ENCODE results near the gene C18orf54.
A peak's percentile ranks its signal among the peaks of the same experiment; 100 is the strongest.
"Not testable (repeated sequence)": the region's sequence is repeated elsewhere in the genome, so short reads cannot be mapped to it uniquely, and the experiment has no call there.

C18orf54 gene

GRCh38 chr18:54357660-54358494 lies at the start of gene C18orf54, which contains the start of gene STARD6:
TSS of gene C18orf54 (plus strand) at chr18:54357906. CDS start at chr18:54360573, 2,667 bp downstream.
TSS of gene STARD6 (minus strand) at chr18:54357858. CDS start at chr18:54354573, 3,285 bp downstream.
- Histone ChIP-seq H3K4me3 (peak within 1 kb of the TSS; percentile 55 to 87 (median 72)), H3K27ac (peak within 1 kb of the TSS in 20 of 21 experiments; percentile 2 to 84 (median 64))

DNA sequence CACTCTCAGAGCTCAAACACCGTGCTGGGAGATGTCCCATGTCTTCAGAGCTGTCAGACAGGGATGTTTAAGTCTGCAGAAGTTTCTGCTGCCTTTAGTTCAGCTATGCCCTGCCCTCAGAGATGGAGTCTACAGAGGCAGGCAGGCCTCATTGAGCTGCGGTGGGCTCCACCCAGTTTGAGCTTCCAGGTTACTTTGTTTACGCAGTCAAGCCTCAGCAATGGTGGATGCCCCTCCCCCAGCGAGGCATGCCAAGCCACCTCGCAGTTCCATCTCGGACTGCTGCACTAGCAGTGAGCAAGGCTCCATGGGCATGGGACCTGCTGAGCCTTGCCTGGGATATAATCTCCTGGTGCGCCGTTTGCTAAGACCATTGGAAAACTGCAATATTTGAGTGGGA lies 48.1 kb upstream of the C18orf54 start:
- not testable (repeated sequence) for H3K4me3 ChIP-seq, H3K27ac ChIP-seq

GRCh38 chr18:54316071-54316820 lies 41.5 kb upstream of the C18orf54 start:
- H3K4me3 ChIP-seq = no peak overlapping the region
- H3K27ac ChIP-seq = no peak overlapping the region

DNA sequence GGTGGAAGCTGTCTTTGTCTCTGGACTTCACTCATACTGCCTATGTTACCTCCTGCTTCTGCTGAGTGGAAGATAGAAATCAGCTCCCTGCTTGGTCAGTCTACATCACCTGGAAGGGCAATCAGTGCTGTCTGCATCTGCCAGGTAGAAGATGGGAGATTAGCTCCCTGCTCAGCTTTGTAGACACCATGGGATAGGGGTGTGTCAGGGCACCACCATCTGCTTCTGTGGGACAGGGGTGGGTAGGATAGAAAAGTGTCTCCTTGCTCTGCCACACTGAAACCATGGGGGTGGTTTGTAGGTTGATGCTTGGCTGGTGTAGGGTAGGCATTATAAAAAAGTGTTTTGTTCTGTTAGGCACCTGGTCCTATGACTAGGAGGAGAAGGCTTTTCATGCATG lies 34.1 kb upstream of the C18orf54 start:
- no peak overlapping the region for H3K27ac ChIP-seq

DNA sequence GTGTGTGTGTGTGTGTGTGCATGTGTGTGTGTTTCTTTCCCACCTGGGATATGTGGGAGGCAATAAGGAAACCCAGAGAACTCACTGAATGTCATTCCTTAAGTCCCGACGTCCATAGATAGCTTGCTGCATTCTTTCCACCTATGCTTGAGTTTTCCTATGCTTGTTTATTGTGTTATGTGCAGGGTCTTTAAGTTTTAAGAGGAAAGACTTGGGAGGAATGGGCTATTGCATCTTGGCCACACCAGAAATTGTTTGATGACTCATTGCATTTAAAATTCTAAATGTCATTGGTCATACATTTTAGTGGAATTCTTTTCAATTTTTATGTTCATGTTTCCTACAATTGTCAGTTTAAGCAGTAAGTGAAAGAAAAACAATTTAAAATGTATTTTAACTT lies 33.7 kb upstream of the C18orf54 start:
- Histone ChIP-seq H3K27ac (no peak overlapping the region), H3K4me3 (no peak overlapping the region)

More for the DNA sequence above, 34.1 kb upstream of the C18orf54 start:
- H3K4me3 ChIP-seq = no peak overlapping the region

- H3K27ac ChIP-seq = no peak overlapping the region
- H3K4me3 ChIP-seq = no peak overlapping the region
Measured at GRCh38 chr18:54327818-54328217, 29.9 kb upstream of the C18orf54 start.

GRCh38 chr18:54329787-54330186 lies 27.9 kb upstream of the C18orf54 start:
- H3K4me3 ChIP-seq = no peak overlapping the region
- H3K27ac ChIP-seq = no peak overlapping the region

GRCh38 chr18:54330768-54331548 lies 26.7 kb upstream of the C18orf54 start:
- H3K4me3 ChIP-seq = no peak overlapping the region
- no peak overlapping the region for H3K27ac ChIP-seq

DNA sequence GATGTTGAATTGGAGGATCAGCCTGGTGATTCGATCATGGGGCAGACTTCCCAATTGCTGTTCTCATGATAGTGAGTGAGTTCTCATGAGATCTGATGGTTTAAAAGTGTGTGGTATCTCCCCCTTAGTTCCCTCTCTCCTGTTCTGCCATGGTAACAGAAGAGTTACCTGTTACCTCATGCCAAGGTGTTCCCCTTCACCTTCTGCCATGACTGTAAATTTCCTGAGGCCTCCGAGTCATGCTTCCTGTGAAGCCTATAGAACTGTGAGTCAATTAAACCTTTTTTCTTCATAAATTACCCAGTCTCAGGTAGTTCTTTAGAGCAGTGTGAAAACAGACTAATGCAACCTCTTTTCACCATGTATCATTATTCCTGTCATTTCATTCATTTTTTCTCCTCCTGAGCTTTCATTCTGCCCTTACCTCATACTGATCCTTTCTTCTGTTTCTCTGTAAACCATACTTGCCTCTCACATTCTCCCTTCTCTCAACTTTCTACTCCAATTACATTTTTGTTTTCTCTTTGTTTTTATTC lies 22.0 kb upstream of the C18orf54 start:
- Histone ChIP-seq H3K4me3 (no peak overlapping the region), H3K27ac (no peak overlapping the region)

- Histone ChIP-seq H3K4me3 (no peak overlapping the region), H3K27ac (no peak overlapping the region)
Measured at GRCh38 chr18:54338230-54338629, 19.5 kb upstream of the C18orf54 start.

DNA sequence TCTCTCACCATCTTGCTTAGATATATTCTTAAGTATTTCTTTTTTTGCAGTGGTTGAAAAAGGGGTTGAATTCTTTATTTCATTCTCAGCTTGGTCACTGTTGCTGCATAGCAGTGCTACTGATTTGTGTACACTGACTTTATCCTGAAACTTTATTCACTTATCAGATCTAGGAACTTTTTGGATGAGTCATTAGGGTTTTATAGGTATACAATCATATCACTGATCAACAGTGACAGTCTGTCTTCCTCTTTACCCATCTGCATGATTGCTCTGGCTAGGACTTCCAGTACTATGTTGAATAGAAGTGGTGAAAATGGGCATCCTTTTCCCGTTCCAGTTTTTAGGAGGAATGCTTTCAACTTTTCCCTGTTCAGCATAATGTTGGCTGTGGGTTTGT lies 6.5 kb upstream of the C18orf54 start:
- Histone ChIP-seq H3K27ac (no peak overlapping the region), H3K4me3 (no peak overlapping the region)

- Histone ChIP-seq H3K27ac (peak overlapping the region in 20 of 21 experiments; percentile 2 to 84 (median 64)), H3K4me3 (peak overlapping the region; percentile 55 to 87 (median 72))
Measured at GRCh38 chr18:54357082-54357659, 535 bp upstream of the C18orf54 start.

GRCh38 chr18:54358495-54359040 lies 862 bp downstream of the C18orf54 start:
- Histone ChIP-seq H3K27ac (peak overlapping the region in 18 of 21 experiments; percentile 12 to 84 (median 66)), H3K4me3 (peak overlapping the region; percentile 55 to 87 (median 72))

- H3K4me3 ChIP-seq = peak overlapping the region in 1 of 7 experiments; percentile 80
- H3K27ac ChIP-seq = no peak overlapping the region
Measured at GRCh38 chr18:54359233-54359632, 1.5 kb downstream of the C18orf54 start.

DNA sequence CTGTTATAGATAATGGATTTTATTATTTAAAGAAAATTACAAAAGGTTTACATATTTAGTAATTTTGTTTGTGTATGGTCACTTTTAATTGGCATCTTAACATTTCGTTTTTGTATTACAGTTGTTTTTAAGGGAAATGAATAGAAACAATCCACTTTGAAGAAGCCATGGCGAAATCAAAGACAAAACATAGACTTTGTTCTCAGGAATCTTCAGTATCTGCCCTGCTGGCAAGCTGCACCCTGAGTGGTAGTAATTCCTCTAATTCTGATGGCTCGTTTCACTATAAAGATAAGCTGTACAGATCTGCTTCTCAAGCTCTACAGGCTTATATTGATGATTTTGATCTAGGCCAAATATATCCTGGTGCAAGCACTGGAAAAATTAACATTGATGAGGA lies 2.7 kb downstream of the C18orf54 start:
- H3K27ac ChIP-seq = no peak overlapping the region

DNA sequence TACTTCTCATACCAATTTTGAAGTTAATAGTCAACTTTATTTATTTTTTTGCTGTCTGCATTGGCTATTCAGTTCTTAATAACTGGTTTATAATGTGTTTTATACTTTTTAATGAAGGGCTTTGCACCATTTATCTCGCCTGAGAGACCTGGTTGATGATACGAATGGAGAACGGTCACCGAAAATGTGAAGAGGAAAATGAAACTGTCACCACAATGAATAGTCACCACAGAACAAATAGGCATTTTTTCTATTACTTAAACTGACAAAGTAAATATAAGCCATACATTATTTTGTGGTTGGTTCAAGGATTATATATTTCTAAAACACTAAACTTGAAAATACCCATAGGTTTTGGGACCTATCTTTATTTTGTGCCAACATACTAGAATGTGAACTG lies 20.4 kb downstream of the C18orf54 start:
- no peak overlapping the region for H3K4me3 ChIP-seq

More for the DNA sequence above, 2.7 kb downstream of the C18orf54 start:
- no peak overlapping the region for H3K4me3 ChIP-seq

GRCh38 chr18:54381640-54382039 lies 23.9 kb downstream of the C18orf54 start:
- H3K27ac ChIP-seq = no peak overlapping the region
- H3K4me3 ChIP-seq = no peak overlapping the region

More for the DNA sequence above, 20.4 kb downstream of the C18orf54 start:
- H3K27ac ChIP-seq = no peak overlapping the region

DNA sequence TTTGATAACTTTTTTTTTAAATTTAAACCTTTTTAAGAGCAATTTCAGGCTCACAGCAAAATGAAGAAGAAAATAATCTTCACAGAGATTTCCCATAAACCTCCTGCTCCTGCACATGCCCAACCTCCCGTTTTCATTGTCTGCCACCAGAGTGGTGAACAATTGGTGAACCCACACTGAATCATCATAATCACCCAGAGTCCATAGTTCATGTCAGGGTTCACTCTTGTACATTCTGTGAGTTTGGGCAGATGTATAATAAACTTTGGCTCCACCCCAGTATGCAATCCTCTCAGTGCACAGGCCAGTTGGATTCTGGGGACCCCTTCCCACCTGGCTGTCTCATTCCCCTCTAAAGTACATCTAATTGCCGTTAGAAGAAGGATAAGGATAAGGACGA lies 24.4 kb downstream of the C18orf54 start:
- no peak overlapping the region for H3K4me3 ChIP-seq

DNA sequence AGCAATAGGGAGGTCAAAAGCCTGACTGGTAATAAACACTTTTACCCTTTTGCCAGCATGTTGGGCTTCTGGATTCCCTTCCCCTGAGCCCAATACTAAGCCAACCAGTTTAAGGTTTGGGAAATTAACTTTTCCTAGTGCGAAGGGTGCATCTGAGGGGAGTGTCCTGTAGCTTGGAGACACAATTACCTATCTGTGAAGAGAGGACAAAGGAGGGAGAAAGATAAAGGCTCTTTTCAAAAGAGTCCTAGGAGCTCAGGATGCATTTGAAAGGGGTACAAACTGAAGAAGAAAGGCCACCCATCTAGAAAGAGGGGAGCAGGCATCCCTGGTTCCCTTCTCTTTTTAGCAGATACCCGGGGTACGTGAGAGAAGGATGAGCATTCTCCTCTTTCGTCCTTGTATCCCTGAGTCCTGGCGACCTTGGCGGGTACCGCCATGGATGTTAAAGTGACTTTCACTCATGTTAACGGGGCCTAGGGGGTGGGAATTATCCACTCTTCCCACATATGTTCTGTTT lies 25.1 kb downstream of the C18orf54 start:
- H3K27ac ChIP-seq = no peak overlapping the region
- no peak overlapping the region for H3K4me3 ChIP-seq

More for the DNA sequence above, 24.4 kb downstream of the C18orf54 start:
- no peak overlapping the region for H3K27ac ChIP-seq
